ENCODE data around the gene IRAK2. TPM values are rescaled to one million over a fixed set of nuclear protein-coding genes. Genes with fewer than 3 reads are reported as not detected.
A peak's percentile ranks its signal among the peaks of the same experiment; 100 is the strongest.

The IRAK2 gene
- total RNA-seq, 2 experiments from 2014 or later = 3.0 TPM

DNA sequence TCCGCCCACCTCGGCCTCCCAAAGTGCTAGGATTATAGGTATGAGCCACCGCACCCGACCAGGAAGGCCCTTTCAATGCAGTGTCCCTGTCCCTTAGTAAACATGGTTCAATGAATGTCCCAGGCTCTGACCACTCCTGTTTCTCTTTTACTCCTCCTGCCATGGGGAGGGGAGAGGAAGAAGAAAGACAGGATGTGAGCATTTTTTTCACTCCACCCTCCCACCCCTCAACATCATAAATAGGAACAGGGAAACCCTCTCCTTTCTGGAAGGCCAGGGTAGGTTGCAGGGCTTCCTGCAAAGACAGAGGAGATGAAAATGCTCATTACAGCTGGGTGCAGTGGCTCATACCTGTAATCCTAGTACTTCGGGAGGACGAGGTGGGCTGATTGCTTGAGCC is 76.1 kb downstream of the IRAK2 start:
- peak overlapping the region; percentile 74 for H3K27ac Mint-ChIP-seq
- DNase-seq = no peak
- H3K27me3 Mint-ChIP-seq = no peaks in the 10 kb centered on the region
- peaks cover 30% of the 10 kb centered on the region for H3K36me3 Mint-ChIP-seq (ENCODE audit: low read depth)
- intact Hi-C loops (cut with micrococcal nuclease) = loop anchor here (10.0 kb wide), 1 partner anchor 256 kb away; the partner anchor contains the start of gene EMC3
- H3K4me3 Mint-ChIP-seq = no peak overlapping the region
- ATAC-seq = no peak
- TF ChIP-seq, protein P1, sequence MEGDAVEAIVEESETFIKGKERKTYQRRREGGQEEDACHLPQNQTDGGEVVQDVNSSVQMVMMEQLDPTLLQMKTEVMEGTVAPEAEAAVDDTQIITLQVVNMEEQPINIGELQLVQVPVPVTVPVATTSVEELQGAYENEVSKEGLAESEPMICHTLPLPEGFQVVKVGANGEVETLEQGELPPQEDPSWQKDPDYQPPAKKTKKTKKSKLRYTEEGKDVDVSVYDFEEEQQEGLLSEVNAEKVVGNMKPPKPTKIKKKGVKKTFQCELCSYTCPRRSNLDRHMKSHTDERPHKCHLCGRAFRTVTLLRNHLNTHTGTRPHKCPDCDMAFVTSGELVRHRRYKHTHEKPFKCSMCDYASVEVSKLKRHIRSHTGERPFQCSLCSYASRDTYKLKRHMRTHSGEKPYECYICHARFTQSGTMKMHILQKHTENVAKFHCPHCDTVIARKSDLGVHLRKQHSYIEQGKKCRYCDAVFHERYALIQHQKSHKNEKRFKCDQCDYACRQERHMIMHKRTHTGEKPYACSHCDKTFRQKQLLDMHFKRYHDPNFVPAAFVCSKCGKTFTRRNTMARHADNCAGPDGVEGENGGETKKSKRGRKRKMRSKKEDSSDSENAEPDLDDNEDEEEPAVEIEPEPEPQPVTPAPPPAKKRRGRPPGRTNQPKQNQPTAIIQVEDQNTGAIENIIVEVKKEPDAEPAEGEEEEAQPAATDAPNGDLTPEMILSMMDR (IDR thresholded peaks at IDR 0.05) = no peak
- H3K4me1 Mint-ChIP-seq (ENCODE audit: low read depth) = peaks cover 50% of the 10 kb centered on the region
- CTCF ChIA-PET = no interaction called here
- POLR2A ChIA-PET = interaction anchor here (1.3 kb wide), 1 partner anchor 27 kb away, joined by 3 read pairs; no protein-coding TSS in a partner anchor
- peaks cover 14% of the 10 kb centered on the region for H3K9me3 Mint-ChIP-seq

DNA sequence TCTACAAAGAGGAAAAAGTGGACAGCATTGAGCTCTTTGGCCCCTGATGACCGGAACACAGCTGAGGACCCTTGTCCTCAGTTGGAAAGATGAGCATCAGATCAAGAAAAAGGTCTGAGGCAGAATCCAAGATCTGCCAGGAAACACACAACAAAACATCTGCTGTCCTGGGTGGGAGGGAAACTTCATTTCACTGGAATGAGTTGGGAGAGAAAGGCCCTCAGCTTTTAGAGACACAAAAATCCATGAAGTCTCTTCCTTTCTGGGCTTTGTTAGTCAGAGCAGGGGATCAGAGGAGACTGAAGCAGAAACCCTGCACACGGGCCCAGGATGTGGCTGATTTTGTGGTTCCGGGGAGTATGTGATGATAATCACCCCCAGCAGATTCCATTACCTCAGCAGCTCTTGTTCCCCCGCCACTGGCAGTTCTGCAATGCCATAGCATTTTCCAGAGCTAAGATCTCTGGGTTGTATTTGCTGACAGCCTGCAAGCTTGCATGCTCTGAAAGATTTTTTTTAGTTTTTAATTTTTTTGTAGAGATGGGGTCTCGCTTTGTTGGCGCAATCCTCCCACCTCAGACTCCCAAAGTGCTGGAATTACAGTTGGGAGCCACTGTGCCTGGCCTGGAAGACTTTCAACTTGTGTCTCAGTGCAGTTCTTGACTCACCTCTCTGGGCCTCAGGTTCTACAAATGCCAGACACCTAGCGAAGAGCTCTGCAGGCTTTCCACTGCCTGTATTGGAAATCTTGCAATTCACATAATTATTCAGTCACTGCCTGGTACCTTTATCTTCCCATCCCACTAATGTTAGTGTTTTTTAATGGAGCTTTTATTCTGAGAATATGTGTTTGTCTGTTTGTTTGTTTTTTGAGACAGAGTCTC is 77.7 kb downstream of the IRAK2 start:
- DNase-seq (peak; percentile 94), ATAC-seq (peak; percentile 90)
- Mint-ChIP-seq H3K4me1 (ENCODE audit: low read depth) (peaks cover 50% of the 10 kb centered on the region), H3K4me3 (peak overlapping the region; percentile 49), H3K27me3 (no peaks in the 10 kb centered on the region), H3K27ac (peak overlapping the region; percentile 95), H3K36me3 (ENCODE audit: low read depth) (peaks cover 39% of the 10 kb centered on the region), H3K9me3 (peaks cover 20% of the 10 kb centered on the region)
- intact Hi-C loops (cut with micrococcal nuclease) = loop anchor here (10.0 kb wide), 1 partner anchor 258 kb away; the partner anchor contains the start of gene EMC3
- POLR2A ChIA-PET = interaction anchor here (0.9 to 1.8 kb wide), 9 partner anchors 9 to 107 kb away, joined by 3 to 11 read pairs (median 4); partner anchors contain the start of gene VHL
- CTCF ChIA-PET = interaction anchor here (1.0 to 2.8 kb wide), 7 partner anchors 10 to 79 kb away, joined by 3 to 9 read pairs (median 6); no protein-coding TSS in a partner anchor
- TF ChIP-seq, protein P1 (IDR thresholded peaks at IDR 0.05) = no peak

DNA sequence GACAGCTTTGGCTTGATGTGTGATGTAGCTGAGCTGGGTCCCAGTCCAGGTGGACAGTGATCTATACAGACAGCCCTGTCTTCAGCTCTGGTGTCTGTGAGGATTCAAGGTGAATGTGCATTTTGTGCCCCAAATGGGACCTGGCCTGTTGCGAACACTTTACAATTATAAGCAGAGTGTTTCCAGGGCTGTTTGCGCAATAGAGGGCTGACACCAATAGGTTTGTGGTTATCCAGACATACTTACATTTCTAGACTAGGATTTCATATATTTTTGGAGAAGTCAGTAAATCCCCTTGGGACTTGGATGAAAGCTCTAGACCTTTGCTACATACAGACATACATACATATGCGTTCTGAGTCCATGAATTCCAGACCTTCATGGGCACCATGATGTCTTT is 79.3 kb downstream of the IRAK2 start:
- no peak overlapping the region for H3K4me3 Mint-ChIP-seq
- peak overlapping the region; percentile 51 for H3K27ac Mint-ChIP-seq
- TF ChIP-seq, protein P1 (IDR thresholded peaks at IDR 0.05) = no peak
- peaks cover 43% of the 10 kb centered on the region for H3K36me3 Mint-ChIP-seq (ENCODE audit: low read depth)
- intact Hi-C loops (cut with micrococcal nuclease) = loop anchor here (10.0 kb wide), 1 partner anchor 259 kb away; the partner anchor contains the start of gene EMC3
- no peak for ATAC-seq
- peaks cover 22% of the 10 kb centered on the region for H3K9me3 Mint-ChIP-seq
- DNase-seq = no peak
- no peaks in the 10 kb centered on the region for H3K27me3 Mint-ChIP-seq
- CTCF ChIA-PET = interaction anchor here (1.0 to 2.8 kb wide), 3 partner anchors 19 to 58 kb away, joined by 3 to 9 read pairs (median 4); no protein-coding TSS in a partner anchor
- POLR2A ChIA-PET = interaction anchor here (1.0 kb wide), 1 partner anchor 49 kb away, joined by 4 read pairs; no protein-coding TSS in a partner anchor
- peaks cover 43% of the 10 kb centered on the region for H3K4me1 Mint-ChIP-seq (ENCODE audit: low read depth)

DNA sequence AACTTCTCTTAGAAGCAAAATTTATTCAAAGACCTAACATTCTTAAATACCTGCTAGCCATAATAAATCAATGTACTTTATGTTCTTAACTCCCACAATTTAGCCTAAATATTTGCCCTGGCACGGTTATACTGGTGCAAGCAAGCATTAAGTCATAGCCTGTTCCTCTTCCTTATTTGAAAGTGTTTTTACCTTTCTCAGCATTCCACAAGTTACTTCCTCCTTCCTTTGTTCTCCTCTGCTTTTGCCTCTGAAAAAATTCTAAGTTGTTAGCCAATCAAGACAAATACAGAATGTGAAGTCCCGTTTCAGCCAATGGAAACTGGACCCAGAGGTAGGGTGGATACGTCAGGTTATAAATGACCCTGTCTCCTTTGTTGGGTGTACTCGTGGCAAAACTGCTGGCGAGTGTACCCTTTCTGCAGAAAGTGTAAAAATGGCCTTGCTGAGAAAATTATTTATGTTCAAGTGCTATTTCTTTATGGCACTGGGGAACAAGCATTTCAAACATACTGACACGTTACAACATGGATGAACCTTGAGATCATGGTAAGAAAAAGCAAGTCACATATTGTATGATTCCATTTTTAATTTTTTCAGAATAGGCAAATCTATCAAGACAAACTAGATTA is 80.5 kb downstream of the IRAK2 start:
- CTCF ChIA-PET = interaction anchor here (0.8 to 1.1 kb wide), 2 partner anchors 18 to 76 kb away, joined by 3 to 4 read pairs; no protein-coding TSS in a partner anchor
- DNase-seq (no peak), ATAC-seq (no peak)
- intact Hi-C loops (cut with micrococcal nuclease) = loop anchor here (10.0 kb wide), 1 partner anchor 260 kb away; the partner anchor contains the start of gene EMC3
- Mint-ChIP-seq H3K36me3 (ENCODE audit: low read depth) (peaks cover 49% of the 10 kb centered on the region), H3K4me3 (no peak overlapping the region), H3K27me3 (no peaks in the 10 kb centered on the region), H3K9me3 (peaks cover 22% of the 10 kb centered on the region), H3K27ac (no peak overlapping the region), H3K4me1 (ENCODE audit: low read depth) (peaks cover 44% of the 10 kb centered on the region)
- POLR2A ChIA-PET = interaction anchor here (0.6 kb wide), 1 partner anchor 16 kb away, joined by 3 read pairs; no protein-coding TSS in a partner anchor
- TF ChIP-seq, protein P1 (IDR thresholded peaks at IDR 0.05) = no peak

All from activated CD8-positive, alpha-beta T cell treated with anti-CD3 and anti-CD28 coated beads for 36 hours (primary cell).